AG20443 (cell line): ENCODE results near the gene DHRS13.
"Not testable (repeated sequence)": the region's sequence is repeated elsewhere in the genome, so short reads cannot be mapped to it uniquely, and the experiment has no call there.

Experiments used
- DNase-seq: peaks from one replicate; pipeline ENCODE4 v3.0.0; 2012; ENCODE audit warnings: low spot score, mixed read lengths

The DHRS13 gene

DNA sequence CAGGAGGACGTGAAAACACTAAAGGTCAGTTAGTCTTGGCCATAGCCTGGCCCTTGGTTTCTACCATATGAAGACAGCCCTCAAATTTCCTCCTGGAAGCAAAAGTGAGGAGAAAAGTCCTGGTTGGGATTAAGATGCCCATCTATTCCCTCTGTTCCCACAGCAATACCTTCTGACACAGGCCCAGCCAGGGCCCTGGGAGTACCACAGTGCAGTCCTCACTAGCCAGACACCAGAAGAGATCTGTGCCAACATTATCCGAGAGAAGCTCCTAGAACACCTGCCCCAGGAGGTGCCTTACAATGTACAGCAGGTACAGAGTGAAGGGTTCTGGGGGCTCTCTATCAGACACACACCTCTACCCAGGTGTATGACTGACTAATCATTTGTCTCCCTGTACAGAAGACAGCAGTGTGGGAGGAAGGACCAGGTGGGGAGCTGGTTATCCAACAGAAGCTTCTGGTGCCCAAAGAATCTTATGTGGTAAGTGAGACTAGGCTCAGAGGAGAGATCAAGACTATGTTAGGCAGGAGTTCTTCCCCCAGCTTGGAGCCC is 44.0 kb downstream of the DHRS13 start:
- no peak for DNase-seq

DNA sequence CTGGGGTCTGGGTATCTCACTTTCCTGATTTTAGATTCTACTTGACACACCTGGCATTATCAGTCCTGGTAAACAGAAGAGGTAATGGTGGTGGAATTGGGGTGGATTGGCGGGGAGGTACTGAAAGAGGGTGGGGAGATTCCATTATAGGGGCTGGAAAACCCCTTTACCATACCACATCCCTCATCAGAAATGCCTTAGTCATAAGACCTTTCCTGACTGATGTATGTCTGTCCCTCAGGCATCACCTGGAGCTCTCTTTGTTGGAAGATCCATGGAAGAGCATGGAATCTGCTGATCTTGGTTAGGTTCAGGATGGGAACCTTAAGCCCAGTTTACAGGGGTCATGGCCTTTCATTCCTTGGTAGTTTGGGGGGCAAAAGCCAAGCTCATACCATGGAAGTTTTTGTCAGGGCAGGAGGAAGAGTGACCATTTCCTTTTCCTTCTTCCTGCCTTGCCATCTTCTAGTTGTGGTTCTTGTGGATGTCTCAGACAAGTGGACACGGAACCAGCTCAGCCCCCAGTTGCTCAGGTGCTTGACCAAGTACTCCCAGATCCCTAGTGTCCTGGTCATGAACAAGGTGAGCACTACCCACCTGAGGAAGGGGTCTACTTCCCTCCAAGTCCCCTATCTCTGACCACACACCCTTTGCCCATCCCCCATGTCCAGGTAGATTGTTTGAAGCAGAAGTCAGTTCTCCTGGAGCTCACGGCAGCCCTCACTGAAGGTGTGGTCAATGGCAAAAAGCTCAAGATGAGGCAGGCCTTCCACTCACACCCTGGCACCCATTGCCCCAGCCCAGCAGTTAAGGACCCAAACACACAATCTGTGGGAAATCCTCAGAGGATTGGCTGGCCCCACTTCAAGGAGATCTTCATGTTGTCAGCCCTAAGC is 44.7 kb downstream of the DHRS13 start:
- DNase-seq, result peak; percentile 4

DNA sequence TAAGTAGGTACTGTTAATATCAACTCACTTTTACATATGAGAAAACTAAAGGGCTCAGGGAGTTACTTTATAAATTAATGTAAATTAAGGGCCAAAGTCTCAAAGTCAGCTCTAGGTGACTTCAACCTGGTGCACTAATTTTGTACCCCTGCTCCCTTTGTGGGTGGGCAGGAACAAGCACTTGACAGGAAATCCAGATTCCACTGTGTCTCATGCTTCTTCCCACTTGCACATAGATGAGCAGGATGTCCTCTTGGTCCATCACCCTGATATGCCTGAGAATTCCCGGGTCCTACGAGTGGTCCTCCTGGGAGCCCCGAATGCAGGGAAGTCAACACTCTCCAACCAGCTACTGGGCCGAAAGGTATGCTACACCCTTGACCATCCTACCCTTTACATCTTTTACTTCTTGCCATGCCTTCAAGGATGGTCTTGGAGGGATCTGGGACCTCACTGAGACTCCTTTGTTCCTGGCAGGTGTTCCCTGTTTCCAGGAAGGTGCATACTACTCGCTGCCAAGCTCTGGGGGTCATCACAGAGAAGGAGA is 46.8 kb downstream of the DHRS13 start:
- DNase-seq, result no peak

DNA sequence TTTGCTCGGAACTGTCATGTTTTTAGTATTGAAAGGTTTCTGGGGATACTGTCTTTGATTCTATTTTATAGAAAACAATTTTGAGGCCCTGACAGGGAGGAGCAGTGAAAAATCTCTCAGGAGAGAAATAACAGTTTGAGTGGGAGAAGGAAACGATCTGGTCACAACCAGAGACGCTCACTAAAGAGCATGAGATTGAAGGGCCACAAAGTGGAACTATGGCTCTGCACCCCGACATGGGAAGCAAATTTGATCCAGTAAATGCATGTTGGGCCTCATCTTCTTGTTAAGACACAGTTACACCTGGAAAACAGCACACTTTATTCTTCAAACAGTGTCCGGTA is 47.6 kb downstream of the DHRS13 start:
- DNase-seq, result no peak

DNA sequence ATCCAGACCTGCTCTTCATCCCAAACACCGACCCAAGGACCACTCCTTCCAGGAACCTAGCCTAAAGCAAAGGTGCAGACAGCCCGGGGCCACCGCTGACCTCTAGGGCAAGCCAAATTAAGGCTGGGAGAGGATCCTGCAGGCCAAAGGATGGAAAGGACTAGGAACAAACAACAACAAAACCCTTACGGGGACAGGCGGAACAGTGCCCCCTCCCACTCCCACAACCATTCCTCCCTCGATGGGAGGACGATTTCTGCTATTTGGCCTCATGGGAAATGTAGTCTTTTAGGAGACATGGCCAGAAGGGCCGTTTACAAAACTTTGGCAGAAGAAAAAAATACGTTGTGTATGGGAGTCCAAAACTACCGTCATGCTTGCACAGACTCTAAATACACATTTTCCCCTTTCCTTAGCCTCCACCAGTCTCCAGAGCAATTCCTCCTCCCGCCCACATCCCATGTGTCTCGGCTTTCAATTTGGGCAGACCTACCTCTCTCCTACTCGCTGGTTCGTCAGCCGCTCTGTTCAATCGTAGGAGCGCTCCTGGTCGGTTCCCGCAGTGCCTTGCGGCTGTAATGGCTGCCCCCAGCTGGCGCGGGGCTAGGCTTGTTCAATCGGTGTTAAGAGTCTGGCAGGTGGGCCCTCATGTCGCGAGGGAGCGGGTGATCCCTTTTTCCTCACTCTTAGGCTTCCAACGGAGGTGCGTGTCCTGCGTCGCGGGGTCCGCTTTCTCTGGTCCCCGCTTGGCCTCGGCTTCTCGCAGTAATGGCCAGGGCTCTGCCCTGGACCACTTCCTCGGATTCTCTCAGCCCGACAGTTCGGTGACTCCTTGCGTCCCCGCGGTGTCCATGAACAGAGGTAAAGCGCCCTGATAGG is 48.2 kb downstream of the DHRS13 start, which contains the start of gene ERAL1:
TSS of gene ERAL1 (plus strand) at position 560 of the 879 bp plus-strand sequence. CDS start at position 579, 19 bp downstream.
- DNase-seq, result peak; percentile 96

DNA sequence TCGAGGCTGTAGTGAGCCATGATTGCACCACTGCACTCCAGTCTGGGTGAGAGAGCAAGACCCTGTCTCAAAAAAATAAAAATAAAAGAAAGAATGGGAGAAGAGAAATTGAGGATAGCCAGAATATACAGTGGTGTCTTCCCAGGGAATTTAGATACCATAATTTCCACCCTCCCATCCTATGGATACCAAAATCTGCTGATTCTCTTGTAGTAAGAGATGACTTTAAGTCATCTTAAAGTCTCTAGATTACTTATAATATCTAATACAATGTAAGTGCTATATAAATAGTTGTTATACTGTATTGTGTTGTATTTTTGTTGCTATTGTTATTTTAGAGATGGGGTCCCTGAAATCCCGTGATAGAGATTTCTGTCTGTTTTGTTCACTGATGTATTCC is 49.6 kb downstream of the DHRS13 start:
- DNase-seq, result no peak

DNA sequence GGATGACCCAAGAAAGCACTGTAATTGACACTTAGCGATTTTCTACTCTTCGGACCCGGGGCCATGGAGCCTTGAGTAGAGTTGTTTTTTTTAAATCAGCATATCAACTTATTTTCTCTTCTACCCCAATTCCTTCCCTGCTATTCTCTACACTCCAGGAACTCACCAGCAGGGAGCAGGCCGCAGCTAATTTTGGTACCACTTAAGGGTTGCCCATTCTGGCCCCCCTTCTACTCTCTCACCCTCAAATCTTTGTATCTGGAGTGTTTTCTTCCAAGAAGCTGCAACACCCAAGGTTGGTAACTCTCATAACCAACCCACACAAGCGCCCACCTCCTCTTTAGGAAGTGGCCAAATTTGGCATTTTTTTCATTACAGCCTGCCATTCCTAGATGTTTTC is 53.6 kb downstream of the DHRS13 start:
- DNase-seq, result no peak

DNA sequence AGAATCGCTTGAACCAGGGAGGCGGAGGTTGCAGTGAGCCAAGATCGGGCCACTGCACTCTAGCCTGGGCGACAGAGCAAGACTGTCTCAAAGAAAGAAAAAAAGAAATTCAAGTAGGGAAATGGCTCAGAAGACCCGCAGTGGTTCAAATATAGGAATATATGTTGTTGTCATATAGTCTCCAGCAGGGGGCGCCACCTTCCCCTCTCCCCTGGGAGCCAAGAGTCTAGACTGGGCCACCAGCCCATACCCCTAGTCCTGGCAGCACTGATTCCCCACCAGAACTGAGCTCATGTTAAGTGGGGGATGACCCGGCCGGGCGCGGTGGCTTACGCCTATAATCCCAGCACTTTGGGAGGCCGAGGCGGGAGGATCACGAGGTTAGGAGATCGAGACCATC is 54.2 kb downstream of the DHRS13 start:
- not testable (repeated sequence) for DNase-seq
